SH-SY5Y (cell line): Measurements from ENCODE around the gene FOSL2.

ENCODE experiments used
- GATA2 ChIP-seq: IDR thresholded peaks from 2 replicates; pipeline ENCODE4 v1.6.1; 2011; ENCODE audit warnings: mild to moderate bottlenecking, low read depth, low read length
- GATA3 ChIP-seq: IDR thresholded peaks from 2 replicates; pipeline ENCODE4 v1.6.1; 2011; ENCODE audit warnings: low read depth, mild to moderate bottlenecking, low read length, moderate library complexity

DNA sequence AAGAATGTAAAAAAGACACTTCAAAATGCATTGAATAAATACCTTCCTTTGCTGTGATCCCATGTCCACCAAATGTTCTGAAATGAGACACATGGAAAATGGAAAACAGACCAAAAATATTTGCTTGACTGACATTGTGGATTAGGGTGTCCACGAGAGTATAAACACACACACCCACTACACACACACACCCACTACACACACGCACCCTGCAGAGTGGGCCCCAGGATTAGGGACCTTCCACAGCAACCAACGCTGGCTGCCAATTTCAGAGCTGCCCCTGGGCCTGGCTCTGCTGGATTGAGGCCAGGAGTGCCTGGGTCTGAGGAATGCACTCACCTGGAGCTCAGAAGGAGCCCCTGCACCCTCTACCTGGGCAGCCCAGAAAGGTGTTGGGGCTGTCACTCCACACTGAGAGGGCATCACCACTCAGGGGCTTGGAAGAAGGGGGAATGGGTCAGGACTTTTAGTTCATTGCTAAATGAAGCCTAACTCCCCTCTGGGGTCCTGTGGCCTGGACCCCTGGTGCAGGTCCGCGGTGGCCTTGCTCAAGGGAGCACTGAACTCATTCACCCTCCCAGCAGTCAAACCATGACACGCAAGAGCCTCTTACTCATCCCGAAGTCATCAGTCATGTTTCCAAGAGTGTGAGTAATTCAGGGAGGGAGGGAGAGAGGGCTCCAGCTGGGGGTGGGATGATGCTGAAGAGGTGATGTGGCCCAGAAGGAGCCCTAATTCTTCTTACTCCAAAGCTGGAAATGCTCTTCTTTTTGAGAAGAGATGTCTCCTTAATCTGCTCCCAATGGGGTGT is 53.0 kb downstream of the FOSL2 start:
- TF ChIP-seq GATA3 (no peak), GATA2 (no peak)
